Activated CD8-positive, alpha-beta T cell treated with anti-CD3 and anti-CD28 coated beads, Interleukin-2, amount 10 ng/mL, durations not matched to agents 7 days and 5 days (primary cell): ENCODE results near the gene GPR55. TPM values are rescaled to one million over a fixed set of nuclear protein-coding genes. Genes with fewer than 3 reads are reported as not detected.
A peak's percentile ranks its signal among the peaks of the same experiment; 100 is the strongest.

ENCODE experiments used
- ATAC-seq: fragments of 150-1000 bp; cut with Tn5 transposase; one replicate; pipeline ENCODE4 v1.10.0; 2021; ENCODE audit warnings: moderate library complexity
- CTCF ChIA-PET: fragments of 350-600 bp; sonication (Branson Sonifier 250); formaldehyde crosslinking; loops from one replicate; lab custom pipeline; 2021; ENCODE audit warnings: antibody characterized with exemption; lab: Charles Lee
- POLR2A ChIA-PET: fragments of 350-600 bp; sonication (Branson Sonifier 250); formaldehyde crosslinking; loops from one replicate; lab custom pipeline; 2021; ENCODE audit warnings: antibody characterized with exemption; lab: Charles Lee
- DNase-seq: peaks from one replicate; pipeline ENCODE4 v3.0.0-alpha.2; 2020
- H3K27ac Mint-ChIP-seq: one replicate; pipeline ENCODE4 v1.8.0; 2021; ENCODE audit warnings: mild to moderate bottlenecking, mixed read lengths
- H3K27me3 Mint-ChIP-seq: one replicate; pipeline ENCODE4 v1.8.0; 2021; ENCODE audit warnings: low read depth, mixed read lengths
- H3K36me3 Mint-ChIP-seq: one replicate; pipeline ENCODE4 v1.8.0; 2021; ENCODE audit warnings: low read depth, mixed read lengths
- H3K4me1 Mint-ChIP-seq: one replicate; pipeline ENCODE4 v1.8.0; 2021; ENCODE audit warnings: low read depth, mixed read lengths
- H3K4me3 Mint-ChIP-seq: one replicate; pipeline ENCODE4 v1.8.0; 2021; ENCODE audit warnings: mild to moderate bottlenecking, mixed read lengths
- H3K9me3 Mint-ChIP-seq: one replicate; pipeline ENCODE4 v1.8.0; 2022; ENCODE audit warnings: mixed read lengths; ENCODE audit not compliant: insufficient read depth
- total RNA-seq, 2 experiments: library from RNA; stranded (reverse); gene quantifications; one replicate each; pipeline ENCODE4 v1.2.3, GENCODE V29; 2021

The GPR55 gene
- total RNA-seq, 2 experiments from 2014 or later = 12.3 to 12.5 TPM

- ChIA-PET CTCF (interaction anchor here (1.2 to 15.6 kb wide), 4 partner anchors 26 to 88 kb away, joined by 3 to 354 read pairs (median 9); no protein-coding TSS in a partner anchor), POLR2A (interaction anchor here (1.0 to 1.3 kb wide), 2 partner anchors 12 to 87 kb away, joined by 3 read pairs; no protein-coding TSS in a partner anchor)
- Mint-ChIP-seq H3K9me3 (no peaks in the 10 kb centered on the region), H3K36me3 (no peaks in the 10 kb centered on the region), H3K27me3 (no peaks in the 10 kb centered on the region), H3K4me1 (peaks cover 30% of the 10 kb centered on the region), H3K27ac (no peak overlapping the region), H3K4me3 (no peak overlapping the region)
- DNase-seq = no peak
- no peak for ATAC-seq
Measured at GRCh38 chr2:230898016-230898712, 26.9 kb downstream of the GPR55 start.

- Mint-ChIP-seq H3K4me1 (peaks cover 32% of the 10 kb centered on the region), H3K36me3 (no peaks in the 10 kb centered on the region), H3K9me3 (no peaks in the 10 kb centered on the region), H3K27me3 (peaks cover 2% of the 10 kb centered on the region), H3K4me3 (no peak overlapping the region), H3K27ac (no peak overlapping the region)
- CTCF ChIA-PET = interaction anchor here (2.1 to 15.6 kb wide), 2 partner anchors 90 to 157 kb away, joined by 7 to 354 read pairs; no protein-coding TSS in a partner anchor
- ATAC-seq = no peak
- POLR2A ChIA-PET = no interaction called here
- no peak for DNase-seq
Measured at GRCh38 chr2:230896346-230897115, 28.5 kb downstream of the GPR55 start.

GRCh38 chr2:230895536-230896345 is 29.3 kb downstream of the GPR55 start:
- ATAC-seq (no peak), DNase-seq (no peak)
- Mint-ChIP-seq H3K27me3 (peaks cover 2% of the 10 kb centered on the region), H3K36me3 (no peaks in the 10 kb centered on the region), H3K4me3 (no peak overlapping the region), H3K4me1 (peaks cover 40% of the 10 kb centered on the region), H3K9me3 (no peaks in the 10 kb centered on the region), H3K27ac (no peak overlapping the region)
- POLR2A ChIA-PET = interaction anchor here (0.5 kb wide), 1 partner anchor 30 kb away, joined by 3 read pairs; no protein-coding TSS in a partner anchor
- CTCF ChIA-PET = interaction anchor here (1.2 to 15.6 kb wide), 3 partner anchors 48 to 157 kb away, joined by 4 to 354 read pairs (median 7); no protein-coding TSS in a partner anchor

- POLR2A ChIA-PET = no interaction called here
- ATAC-seq (peak; percentile 47), DNase-seq (peak; percentile 34)
- no peaks in the 10 kb centered on the region for H3K9me3 Mint-ChIP-seq
- H3K4me3 Mint-ChIP-seq = no peak overlapping the region
- H3K4me1 Mint-ChIP-seq = peaks cover 40% of the 10 kb centered on the region
- peaks cover 2% of the 10 kb centered on the region for H3K27me3 Mint-ChIP-seq
- H3K27ac Mint-ChIP-seq = peak overlapping the region; percentile 2
- H3K36me3 Mint-ChIP-seq = no peaks in the 10 kb centered on the region
- CTCF ChIA-PET = interaction anchor here (0.7 to 15.6 kb wide), 6 partner anchors 8 to 93 kb away, joined by 3 to 354 read pairs (median 6); no protein-coding TSS in a partner anchor
Measured at GRCh38 chr2:230893841-230894781, 30.9 kb downstream of the GPR55 start.

- ChIA-PET CTCF (interaction anchor here (0.7 to 2.7 kb wide), 5 partner anchors 9 to 94 kb away, joined by 3 to 10 read pairs (median 4); no protein-coding TSS in a partner anchor), POLR2A (no interaction called here)
- Mint-ChIP-seq H3K4me3 (no peak overlapping the region), H3K27me3 (peaks cover 2% of the 10 kb centered on the region), H3K9me3 (no peaks in the 10 kb centered on the region), H3K4me1 (peaks cover 40% of the 10 kb centered on the region), H3K27ac (no peak overlapping the region), H3K36me3 (no peaks in the 10 kb centered on the region)
- ATAC-seq = no peak
- no peak for DNase-seq
Measured at GRCh38 chr2:230893338-230893737, 31.7 kb downstream of the GPR55 start.

DNA sequence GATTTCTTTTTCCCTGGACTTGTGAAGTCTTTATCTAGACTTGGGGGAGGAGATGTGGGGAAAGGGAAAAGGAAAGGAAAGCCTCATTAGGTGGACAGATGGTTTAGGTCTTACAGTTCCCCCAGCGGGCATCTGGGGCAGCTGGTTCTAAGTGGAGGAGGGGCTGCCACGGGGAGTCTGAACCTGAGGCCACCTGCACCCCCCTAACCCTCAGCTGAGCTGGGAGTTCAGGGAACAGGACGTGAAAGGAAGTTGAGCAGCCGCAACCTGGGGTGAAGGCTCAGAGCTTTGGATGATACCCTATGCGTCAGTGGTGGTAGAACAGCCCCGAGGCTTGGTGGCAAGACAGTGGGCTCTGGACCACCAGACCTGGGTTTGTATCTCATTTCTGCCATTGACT is 33.5 kb downstream of the GPR55 start:
- Mint-ChIP-seq H3K9me3 (no peaks in the 10 kb centered on the region), H3K27me3 (peaks cover 2% of the 10 kb centered on the region), H3K4me3 (no peak overlapping the region), H3K4me1 (peaks cover 41% of the 10 kb centered on the region), H3K27ac (no peak overlapping the region), H3K36me3 (no peaks in the 10 kb centered on the region)
- ATAC-seq (no peak), DNase-seq (no peak)
- CTCF ChIA-PET = interaction anchor here (0.9 to 2.7 kb wide), 3 partner anchors 14 to 96 kb away, joined by 3 to 10 read pairs (median 3); no protein-coding TSS in a partner anchor
- POLR2A ChIA-PET = interaction anchor here (0.6 to 1.4 kb wide), 2 partner anchors 13 to 522 kb away, joined by 3 to 4 read pairs; no protein-coding TSS in a partner anchor

DNA sequence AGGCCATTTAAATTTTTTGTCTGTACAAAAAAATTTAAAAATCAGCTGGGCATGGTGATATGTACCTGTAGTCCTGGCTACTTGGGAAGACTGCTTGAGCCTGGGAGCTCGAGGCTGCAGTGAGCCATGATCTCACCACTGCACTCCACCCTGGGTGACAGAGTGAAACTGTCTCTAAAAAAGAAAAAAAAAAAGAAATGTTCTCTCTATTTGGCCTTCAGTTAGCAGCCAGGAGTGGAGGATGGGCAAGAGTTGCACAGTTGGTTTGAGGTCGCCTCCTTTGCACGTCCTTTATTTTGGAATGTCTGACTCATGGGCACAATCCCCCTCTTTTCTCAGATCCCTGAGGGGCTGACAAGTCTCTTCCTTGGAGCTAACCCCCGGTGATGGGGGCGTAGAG is 34.0 kb downstream of the GPR55 start:
- ATAC-seq (no peak), DNase-seq (no peak)
- ChIA-PET POLR2A (interaction anchor here (1.0 to 1.4 kb wide), 2 partner anchors 13 to 29 kb away, joined by 3 read pairs; no protein-coding TSS in a partner anchor), CTCF (interaction anchor here (1.0 to 2.7 kb wide), 3 partner anchors 13 to 97 kb away, joined by 3 to 10 read pairs (median 5); no protein-coding TSS in a partner anchor)
- H3K27me3 Mint-ChIP-seq = peaks cover 2% of the 10 kb centered on the region
- no peak overlapping the region for H3K4me3 Mint-ChIP-seq
- no peaks in the 10 kb centered on the region for H3K9me3 Mint-ChIP-seq
- no peak overlapping the region for H3K27ac Mint-ChIP-seq
- no peaks in the 10 kb centered on the region for H3K36me3 Mint-ChIP-seq
- H3K4me1 Mint-ChIP-seq = peaks cover 44% of the 10 kb centered on the region

GRCh38 chr2:230890646-230891045 is 34.4 kb downstream of the GPR55 start:
- ATAC-seq (no peak), DNase-seq (no peak)
- Mint-ChIP-seq H3K27ac (no peak overlapping the region), H3K27me3 (peaks cover 2% of the 10 kb centered on the region), H3K4me1 (peaks cover 49% of the 10 kb centered on the region), H3K36me3 (no peaks in the 10 kb centered on the region), H3K9me3 (no peaks in the 10 kb centered on the region), H3K4me3 (no peak overlapping the region)
- ChIA-PET POLR2A (interaction anchor here (1.0 to 1.4 kb wide), 2 partner anchors 13 to 29 kb away, joined by 3 read pairs; no protein-coding TSS in a partner anchor), CTCF (interaction anchor here (1.0 kb wide), 2 partner anchors 13 to 97 kb away, joined by 3 to 5 read pairs; no protein-coding TSS in a partner anchor)

DNA sequence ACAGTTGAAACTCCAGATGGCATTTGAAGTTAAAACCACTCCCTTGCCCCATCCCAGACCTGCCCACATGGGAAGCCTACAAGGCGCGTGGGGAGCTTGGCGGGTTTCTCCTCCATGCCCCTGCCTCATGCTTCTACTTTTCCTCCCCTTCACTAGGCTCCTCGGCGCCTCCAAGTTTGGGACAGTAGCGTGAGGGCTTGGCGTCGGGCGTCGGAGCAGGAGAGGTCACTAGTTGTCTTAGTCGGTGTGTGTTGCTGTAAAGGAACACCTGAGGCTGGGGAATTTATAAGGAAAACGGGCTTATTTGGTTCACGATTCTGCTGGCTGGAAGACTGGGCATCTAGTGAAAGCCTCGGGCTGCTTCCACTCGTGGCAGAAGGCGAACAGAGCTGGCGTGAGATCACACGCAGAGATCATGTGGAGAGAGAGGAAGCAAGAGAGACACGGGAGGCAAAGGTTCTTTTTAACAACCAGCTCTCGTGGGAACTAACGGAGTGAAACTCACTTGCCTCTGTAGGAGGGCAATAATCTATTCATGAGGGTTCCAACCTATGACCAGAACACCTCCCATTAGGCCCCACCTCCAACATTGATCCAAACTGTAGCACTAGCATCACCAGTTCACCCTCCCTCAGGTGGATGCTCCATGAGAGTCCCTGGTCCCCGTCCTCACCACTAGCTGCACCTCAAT is 35.0 kb downstream of the GPR55 start:
- no peaks in the 10 kb centered on the region for H3K9me3 Mint-ChIP-seq
- no peaks in the 10 kb centered on the region for H3K36me3 Mint-ChIP-seq
- no peak for DNase-seq
- CTCF ChIA-PET = interaction anchor here (1.0 kb wide), 1 partner anchor 98 kb away, joined by 5 read pairs; no protein-coding TSS in a partner anchor
- H3K4me3 Mint-ChIP-seq = no peak overlapping the region
- POLR2A ChIA-PET = interaction anchor here (1.0 kb wide), 1 partner anchor 28 kb away, joined by 3 read pairs; no protein-coding TSS in a partner anchor
- H3K27ac Mint-ChIP-seq = no peak overlapping the region
- peaks cover 47% of the 10 kb centered on the region for H3K4me1 Mint-ChIP-seq
- ATAC-seq = no peak
- peaks cover 2% of the 10 kb centered on the region for H3K27me3 Mint-ChIP-seq
